Gastrocnemius medialis (tissue), 4 donors: ENCODE measurements around the gene ZP1.

Source experiments
- CTCF ChIP-seq, 5 experiments: fragments of 450-650 bp in 3 of 5; fragments of 200-600 bp in 2 of 5; sonication (generic) in 2 of 5; IDR thresholded peaks in 4 of 5; conservative IDR thresholded peaks in 1 of 5; 1 replicate in 4 of 5; 2 replicates in 1 of 5; pipeline ENCODE4 v1.5.1; 2016 to 2019; ENCODE audit warnings: antibody characterized with exemption in 5 of 5, mild to moderate bottlenecking in 3 of 5, moderate library complexity in 3 of 5
- POLR2A ChIP-seq, 2 donors: fragments of 450-650 bp; IDR thresholded peaks; one replicate each; pipeline ENCODE4 v1.6.1; 2017; ENCODE audit warnings: antibody characterized with exemption in 2 of 2, mild to moderate bottlenecking in 2 of 2, moderate library complexity in 2 of 2

GRCh38 chr11:60860943-60861342, 6.4 kb upstream of the ZP1 start:
- TF ChIP-seq CTCF (IDR thresholded peaks at IDR 0.05 in 4 of 5, conservative IDR thresholded peaks at IDR 0.05 in 1 of 5): no peak
- no peak for TF ChIP-seq POLR2A (IDR thresholded peaks at IDR 0.05)
